ENCODE data around the gene FECH.
A peak's percentile ranks its signal among the peaks of the same experiment; 100 is the strongest.
"Not testable (repeated sequence)": the region's sequence is repeated elsewhere in the genome, so short reads cannot be mapped to it uniquely, and the experiment has no call there.

Gene FECH

GRCh38 chr18:57533868-57534510, 52.5 kb downstream of the FECH start:
- H3K36me3 ChIP-seq (ENCODE audit: control insufficient read depth, insufficient read depth, low read length) = no peaks in the 10 kb centered on the region
- peaks cover 30% of the 10 kb centered on the region for H3K4me1 ChIP-seq (ENCODE audit: control insufficient read depth, insufficient read depth, low read length)
- H3K9me3 ChIP-seq (ENCODE audit: control insufficient read depth, low read length) = no peaks in the 10 kb centered on the region
- peak overlapping the region; percentile 74 for H3K27ac ChIP-seq (ENCODE audit: insufficient read depth, low read depth, low read length, poor library complexity, severe bottlenecking)
- H3K4me3 ChIP-seq (ENCODE audit: insufficient read depth, low read depth, low read length) = no peak overlapping the region
- no peaks in the 10 kb centered on the region for H3K27me3 ChIP-seq (ENCODE audit: control insufficient read depth, insufficient read depth, low read length, poor library complexity, severe bottlenecking)
- 74 to 82% methylated on average over 4 of the region's 4 CpGs for WGBS, 2 experiments

GRCh38 chr18:57533006-57533867, 53.3 kb downstream of the FECH start:
- WGBS, 2 experiments = 42 to 46% methylated on average over 16 of the region's 16 CpGs
- no peaks in the 10 kb centered on the region for H3K27me3 ChIP-seq (ENCODE audit: control insufficient read depth, insufficient read depth, low read length, poor library complexity, severe bottlenecking)
- H3K4me3 ChIP-seq (ENCODE audit: insufficient read depth, low read depth, low read length) = no peak overlapping the region
- peaks cover 30% of the 10 kb centered on the region for H3K4me1 ChIP-seq (ENCODE audit: control insufficient read depth, insufficient read depth, low read length)
- no peaks in the 10 kb centered on the region for H3K9me3 ChIP-seq (ENCODE audit: control insufficient read depth, low read length)
- H3K36me3 ChIP-seq (ENCODE audit: control insufficient read depth, insufficient read depth, low read length) = no peaks in the 10 kb centered on the region
- peak overlapping the region; percentile 74 for H3K27ac ChIP-seq (ENCODE audit: insufficient read depth, low read depth, low read length, poor library complexity, severe bottlenecking)

- Histone ChIP-seq H3K4me1 (ENCODE audit: control insufficient read depth, insufficient read depth, low read length) (peaks cover 28% of the 10 kb centered on the region), H3K4me3 (ENCODE audit: insufficient read depth, low read depth, low read length) (no peak overlapping the region), H3K27me3 (ENCODE audit: control insufficient read depth, insufficient read depth, low read length, poor library complexity, severe bottlenecking) (no peaks in the 10 kb centered on the region), H3K36me3 (ENCODE audit: control insufficient read depth, insufficient read depth, low read length) (no peaks in the 10 kb centered on the region), H3K27ac (ENCODE audit: insufficient read depth, low read depth, low read length, poor library complexity, severe bottlenecking) (no peak overlapping the region), H3K9me3 (ENCODE audit: control insufficient read depth, low read length) (no peaks in the 10 kb centered on the region)
- 89 to 92% methylated on average over 7 of the region's 7 CpGs for WGBS, 2 experiments
Measured at GRCh38 chr18:57529151-57529550, 57.4 kb downstream of the FECH start.

GRCh38 chr18:57527556-57528229, 58.8 kb downstream of the FECH start:
- H3K27ac ChIP-seq (ENCODE audit: insufficient read depth, low read depth, low read length, poor library complexity, severe bottlenecking) = no peak overlapping the region
- no peaks in the 10 kb centered on the region for H3K27me3 ChIP-seq (ENCODE audit: control insufficient read depth, insufficient read depth, low read length, poor library complexity, severe bottlenecking)
- H3K4me1 ChIP-seq (ENCODE audit: control insufficient read depth, insufficient read depth, low read length) = peaks cover 16% of the 10 kb centered on the region
- H3K4me3 ChIP-seq (ENCODE audit: insufficient read depth, low read depth, low read length) = no peak overlapping the region
- no peaks in the 10 kb centered on the region for H3K9me3 ChIP-seq (ENCODE audit: control insufficient read depth, low read length)
- 76 to 78% methylated on average over 13 of the region's 13 CpGs for WGBS, 2 experiments
- H3K36me3 ChIP-seq (ENCODE audit: control insufficient read depth, insufficient read depth, low read length) = no peaks in the 10 kb centered on the region

- no peaks in the 10 kb centered on the region for H3K9me3 ChIP-seq (ENCODE audit: control insufficient read depth, low read length)
- no peak overlapping the region for H3K27ac ChIP-seq (ENCODE audit: insufficient read depth, low read depth, low read length, poor library complexity, severe bottlenecking)
- no peaks in the 10 kb centered on the region for H3K27me3 ChIP-seq (ENCODE audit: control insufficient read depth, insufficient read depth, low read length, poor library complexity, severe bottlenecking)
- H3K4me1 ChIP-seq (ENCODE audit: control insufficient read depth, insufficient read depth, low read length) = peaks cover 7% of the 10 kb centered on the region
- no peak overlapping the region for H3K4me3 ChIP-seq (ENCODE audit: insufficient read depth, low read depth, low read length)
- H3K36me3 ChIP-seq (ENCODE audit: control insufficient read depth, insufficient read depth, low read length) = no peaks in the 10 kb centered on the region
- 92 to 94% methylated on average over 11 of the region's 11 CpGs for WGBS, 2 experiments
Measured at GRCh38 chr18:57523171-57523956, 63.1 kb downstream of the FECH start.

GRCh38 chr18:57522348-57522747, 64.2 kb downstream of the FECH start:
- H3K27ac ChIP-seq (ENCODE audit: insufficient read depth, low read depth, low read length, poor library complexity, severe bottlenecking); H3K36me3 ChIP-seq (ENCODE audit: control insufficient read depth, insufficient read depth, low read length); H3K27me3 ChIP-seq (ENCODE audit: control insufficient read depth, insufficient read depth, low read length, poor library complexity, severe bottlenecking); H3K4me3 ChIP-seq (ENCODE audit: insufficient read depth, low read depth, low read length); H3K9me3 ChIP-seq (ENCODE audit: control insufficient read depth, low read length); H3K4me1 ChIP-seq (ENCODE audit: control insufficient read depth, insufficient read depth, low read length): not testable (repeated sequence)

- Histone ChIP-seq H3K27ac (ENCODE audit: insufficient read depth, low read depth, low read length, poor library complexity, severe bottlenecking) (no peak overlapping the region), H3K4me3 (ENCODE audit: insufficient read depth, low read depth, low read length) (no peak overlapping the region), H3K9me3 (ENCODE audit: control insufficient read depth, low read length) (no peaks in the 10 kb centered on the region), H3K4me1 (ENCODE audit: control insufficient read depth, insufficient read depth, low read length) (no peaks in the 10 kb centered on the region), H3K36me3 (ENCODE audit: control insufficient read depth, insufficient read depth, low read length) (no peaks in the 10 kb centered on the region), H3K27me3 (ENCODE audit: control insufficient read depth, insufficient read depth, low read length, poor library complexity, severe bottlenecking) (no peaks in the 10 kb centered on the region)
- WGBS, 2 experiments = 69 to 74% methylated on average over 7 of the region's 7 CpGs
Measured at GRCh38 chr18:57519668-57520424, 66.7 kb downstream of the FECH start.

- Histone ChIP-seq H3K36me3 (ENCODE audit: control insufficient read depth, insufficient read depth, low read length) (no peaks in the 10 kb centered on the region), H3K4me1 (ENCODE audit: control insufficient read depth, insufficient read depth, low read length) (no peaks in the 10 kb centered on the region), H3K9me3 (ENCODE audit: control insufficient read depth, low read length) (no peaks in the 10 kb centered on the region), H3K27me3 (ENCODE audit: control insufficient read depth, insufficient read depth, low read length, poor library complexity, severe bottlenecking) (no peaks in the 10 kb centered on the region), H3K27ac (ENCODE audit: insufficient read depth, low read depth, low read length, poor library complexity, severe bottlenecking) (no peak overlapping the region), H3K4me3 (ENCODE audit: insufficient read depth, low read depth, low read length) (no peak overlapping the region)
- WGBS, 2 experiments = 85 to 86% methylated on average over 10 of the region's 10 CpGs
Measured at GRCh38 chr18:57518533-57518932, 68.0 kb downstream of the FECH start.

GRCh38 chr18:57516056-57516455, 70.4 kb downstream of the FECH start:
- H3K27ac ChIP-seq (ENCODE audit: insufficient read depth, low read depth, low read length, poor library complexity, severe bottlenecking) = no peak overlapping the region
- WGBS, 2 experiments = 88 to 90% methylated on average over 6 of the region's 6 CpGs
- no peaks in the 10 kb centered on the region for H3K36me3 ChIP-seq (ENCODE audit: control insufficient read depth, insufficient read depth, low read length)
- H3K4me3 ChIP-seq (ENCODE audit: insufficient read depth, low read depth, low read length) = no peak overlapping the region
- H3K27me3 ChIP-seq (ENCODE audit: control insufficient read depth, insufficient read depth, low read length, poor library complexity, severe bottlenecking) = no peaks in the 10 kb centered on the region
- H3K9me3 ChIP-seq (ENCODE audit: control insufficient read depth, low read length) = no peaks in the 10 kb centered on the region
- no peaks in the 10 kb centered on the region for H3K4me1 ChIP-seq (ENCODE audit: control insufficient read depth, insufficient read depth, low read length)
